WTC11 (cell line): ENCODE results near the gene FFAR4. TPM values are rescaled to one million over a fixed set of nuclear protein-coding genes. Genes with fewer than 3 reads are reported as not detected.

ENCODE experiments used
- ATAC-seq: fragments of 200-7000 bp; cut with Tn5 transposase; 2 replicates; pipeline ENCODE4 v1.10.0; 2021; ENCODE audit warnings: mild to moderate bottlenecking, moderate library complexity
- CTCF ChIA-PET: fragments of 300-600 bp; sonication (Branson Sonifier 250); formaldehyde crosslinking; loops from one replicate; lab custom pipeline; 2021; ENCODE audit warnings: antibody characterized with exemption; lab: Charles Lee
- POLR2A ChIA-PET: fragments of 350-600 bp; sonication (Branson Sonifier 250); formaldehyde crosslinking; loops from one replicate; lab custom pipeline; 2021; ENCODE audit warnings: antibody characterized with exemption; lab: Charles Lee
- DNase-seq: peaks from one replicate; pipeline ENCODE4 v3.0.0; 2021; ENCODE audit warnings: low spot score
- H3K27ac Mint-ChIP-seq: 2 replicates; pipeline ENCODE4 v1.8.0; 2021; ENCODE audit warnings: mixed read lengths
- H3K27me3 Mint-ChIP-seq: 2 replicates; pipeline ENCODE4 v1.8.0; 2021; ENCODE audit warnings: low read depth, mild to moderate bottlenecking, moderate library complexity, mixed read lengths
- H3K36me3 Mint-ChIP-seq: 2 replicates; pipeline ENCODE4 v1.8.0; 2021; ENCODE audit warnings: mixed read lengths
- H3K4me1 Mint-ChIP-seq: 2 replicates; pipeline ENCODE4 v1.8.0; 2022; ENCODE audit warnings: mixed read lengths
- H3K4me3 Mint-ChIP-seq: 2 replicates; pipeline ENCODE4 v1.8.0; 2021; ENCODE audit warnings: mild to moderate bottlenecking, moderate library complexity, mixed read lengths
- H3K9me3 Mint-ChIP-seq: 2 replicates; pipeline ENCODE4 v1.8.0; 2021; ENCODE audit warnings: mixed read lengths
- CREM ChIP-seq: sonication (generic); formaldehyde crosslinking; IDR thresholded peaks from 2 replicates; pipeline ENCODE4 v1.8.1; 2022; ENCODE audit warnings: mild to moderate bottlenecking, missing genetic modification reagents, moderate library complexity
- GRHL2 ChIP-seq: fragments of 250-450 bp; sonication (Bioruptor Pico); IDR thresholded peaks from 2 replicates; pipeline ENCODE4 v1.8.0; 2022; ENCODE audit warnings: mild to moderate bottlenecking, moderate library complexity; ENCODE audit not compliant: insufficient replicate concordance, severe bottlenecking
- HMGA2 ChIP-seq: fragments of 250-450 bp; sonication (Bioruptor Pico); IDR thresholded peaks from 2 replicates; pipeline ENCODE4 v1.4.0; 2021; ENCODE audit warnings: mild to moderate bottlenecking, moderate library complexity
- NFE2L1 ChIP-seq: sonication (generic); formaldehyde crosslinking; IDR thresholded peaks from 2 replicates; pipeline ENCODE4 v1.8.1; 2023; ENCODE audit warnings: missing genetic modification reagents
- NR1H2 ChIP-seq: sonication (generic); formaldehyde crosslinking; IDR thresholded peaks from 2 replicates; pipeline ENCODE4 v1.9.0; 2021; ENCODE audit warnings: mild to moderate bottlenecking, moderate library complexity, missing genetic modification reagents
- NR2C2 ChIP-seq: sonication (generic); formaldehyde crosslinking; IDR thresholded peaks from 2 replicates; pipeline ENCODE4 v1.8.0; 2022; ENCODE audit warnings: mild to moderate bottlenecking, missing genetic modification reagents
- SMAD4 ChIP-seq: sonication (generic); formaldehyde crosslinking; IDR thresholded peaks from 2 replicates; pipeline ENCODE4 v1.8.0; 2022; ENCODE audit warnings: mild to moderate bottlenecking, missing genetic modification reagents
- SP1 ChIP-seq: sonication (generic); formaldehyde crosslinking; conservative IDR thresholded peaks from 2 replicates; pipeline ENCODE4 v1.8.1; 2022; ENCODE audit warnings: missing genetic modification reagents
- TCF7 ChIP-seq: sonication (generic); formaldehyde crosslinking; IDR thresholded peaks from 2 replicates; pipeline ENCODE4 v1.8.0; 2022; ENCODE audit warnings: mild to moderate bottlenecking, low read depth, missing genetic modification reagents, moderate library complexity
- ZNF232 ChIP-seq: sonication (generic); formaldehyde crosslinking; IDR thresholded peaks from 2 replicates; pipeline ENCODE4 v1.8.0; 2022; ENCODE audit warnings: mild to moderate bottlenecking, missing genetic modification reagents
- ZNF263 ChIP-seq: sonication (generic); formaldehyde crosslinking; IDR thresholded peaks from 2 replicates; pipeline ENCODE4 v1.8.1; 2022; ENCODE audit warnings: low read depth, mild to moderate bottlenecking, moderate library complexity, missing genetic modification reagents
- total RNA-seq: library from RNA; stranded (reverse); gene quantifications from 3 replicates; pipeline ENCODE4 v1.2.3, GENCODE V29; 2021
- TF ChIP-seq, protein P1 (sequence below): sonication (generic); formaldehyde crosslinking; IDR thresholded peaks from 2 replicates; pipeline ENCODE4 v1.8.0; 2023; ENCODE audit warnings: missing genetic modification reagents
- TF ChIP-seq, protein P2 (sequence below): fragments of 250-450 bp; sonication (Bioruptor Pico); IDR thresholded peaks from 2 replicates; pipeline ENCODE4 v1.9.0; 2021; ENCODE audit warnings: mild to moderate bottlenecking
- TF ChIP-seq, protein P3 (sequence below): sonication (generic); formaldehyde crosslinking; IDR thresholded peaks from 2 replicates; pipeline ENCODE4 v1.8.0; 2022; ENCODE audit warnings: missing genetic modification reagents
- TF ChIP-seq, protein P4 (sequence below): sonication (generic); formaldehyde crosslinking; IDR thresholded peaks from 2 replicates; pipeline ENCODE4 v1.8.1; 2023; ENCODE audit warnings: mild to moderate bottlenecking, missing genetic modification reagents
- TF ChIP-seq, protein P5 (sequence below): sonication (generic); formaldehyde crosslinking; IDR thresholded peaks from 2 replicates; pipeline ENCODE4 v1.8.1; 2023; ENCODE audit warnings: mild to moderate bottlenecking, missing genetic modification reagents, borderline replicate concordance

Gene FFAR4
- total RNA-seq, 1 experiment from 2014 or later = 0.15 TPM

DNA sequence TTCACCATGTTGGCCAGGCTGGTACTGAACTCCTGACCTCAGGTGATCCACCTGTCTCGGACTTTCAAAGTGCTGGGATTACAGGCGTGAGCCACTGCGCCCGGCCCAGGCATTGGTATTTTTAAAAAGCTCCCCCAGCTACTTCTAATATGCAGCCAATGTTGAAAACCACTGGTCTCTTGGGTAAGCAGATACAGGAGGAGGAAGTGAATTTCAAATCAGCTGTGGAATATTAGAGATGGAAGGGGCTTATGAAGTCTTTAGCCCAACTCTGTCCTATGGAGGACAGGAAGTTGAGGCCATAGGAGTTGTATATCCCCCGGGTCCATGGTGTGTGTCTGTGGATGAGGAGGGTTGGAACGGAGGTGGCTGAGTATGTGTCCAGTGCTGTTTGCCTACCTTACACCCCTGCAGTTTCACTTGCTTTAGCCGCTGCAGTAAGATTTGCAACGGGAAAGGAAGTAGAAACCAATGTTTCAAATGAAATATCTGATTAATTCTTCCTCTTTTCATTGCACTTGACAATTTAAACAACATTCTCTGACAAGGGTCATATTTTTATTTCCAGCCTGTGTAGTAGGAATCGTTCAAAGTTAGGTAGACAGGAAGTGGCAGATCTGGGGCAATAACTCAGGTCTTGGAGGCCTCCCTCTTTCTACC is 49.2 kb downstream of the FFAR4 start:
- no peak for ATAC-seq
- H3K27me3 Mint-ChIP-seq = peaks cover 4% of the 10 kb centered on the region; the same call in 1 of the 2 replicates
- no peak for TF ChIP-seq TCF7 (CRISPR knock-in tag)
- TF ChIP-seq, protein P1, sequence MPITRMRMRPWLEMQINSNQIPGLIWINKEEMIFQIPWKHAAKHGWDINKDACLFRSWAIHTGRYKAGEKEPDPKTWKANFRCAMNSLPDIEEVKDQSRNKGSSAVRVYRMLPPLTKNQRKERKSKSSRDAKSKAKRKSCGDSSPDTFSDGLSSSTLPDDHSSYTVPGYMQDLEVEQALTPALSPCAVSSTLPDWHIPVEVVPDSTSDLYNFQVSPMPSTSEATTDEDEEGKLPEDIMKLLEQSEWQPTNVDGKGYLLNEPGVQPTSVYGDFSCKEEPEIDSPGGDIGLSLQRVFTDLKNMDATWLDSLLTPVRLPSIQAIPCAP (CRISPR knock-in tag) = no peak
- TF ChIP-seq, protein P2, sequence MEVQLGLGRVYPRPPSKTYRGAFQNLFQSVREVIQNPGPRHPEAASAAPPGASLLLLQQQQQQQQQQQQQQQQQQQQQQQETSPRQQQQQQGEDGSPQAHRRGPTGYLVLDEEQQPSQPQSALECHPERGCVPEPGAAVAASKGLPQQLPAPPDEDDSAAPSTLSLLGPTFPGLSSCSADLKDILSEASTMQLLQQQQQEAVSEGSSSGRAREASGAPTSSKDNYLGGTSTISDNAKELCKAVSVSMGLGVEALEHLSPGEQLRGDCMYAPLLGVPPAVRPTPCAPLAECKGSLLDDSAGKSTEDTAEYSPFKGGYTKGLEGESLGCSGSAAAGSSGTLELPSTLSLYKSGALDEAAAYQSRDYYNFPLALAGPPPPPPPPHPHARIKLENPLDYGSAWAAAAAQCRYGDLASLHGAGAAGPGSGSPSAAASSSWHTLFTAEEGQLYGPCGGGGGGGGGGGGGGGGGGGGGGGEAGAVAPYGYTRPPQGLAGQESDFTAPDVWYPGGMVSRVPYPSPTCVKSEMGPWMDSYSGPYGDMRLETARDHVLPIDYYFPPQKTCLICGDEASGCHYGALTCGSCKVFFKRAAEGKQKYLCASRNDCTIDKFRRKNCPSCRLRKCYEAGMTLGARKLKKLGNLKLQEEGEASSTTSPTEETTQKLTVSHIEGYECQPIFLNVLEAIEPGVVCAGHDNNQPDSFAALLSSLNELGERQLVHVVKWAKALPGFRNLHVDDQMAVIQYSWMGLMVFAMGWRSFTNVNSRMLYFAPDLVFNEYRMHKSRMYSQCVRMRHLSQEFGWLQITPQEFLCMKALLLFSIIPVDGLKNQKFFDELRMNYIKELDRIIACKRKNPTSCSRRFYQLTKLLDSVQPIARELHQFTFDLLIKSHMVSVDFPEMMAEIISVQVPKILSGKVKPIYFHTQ (CRISPR knock-in tag) = no peak
- no peak for TF ChIP-seq GRHL2
- TF ChIP-seq SMAD4 (CRISPR knock-in tag) = no peak
- TF ChIP-seq ZNF232 (CRISPR knock-in tag) = no peak
- TF ChIP-seq, all 79 proteins: peak for 0
- Mint-ChIP-seq H3K9me3 (no peaks in the 10 kb centered on the region), H3K4me1 (peaks cover 15% of the 10 kb centered on the region), H3K4me3 (no peak overlapping the region), H3K27ac (no peak overlapping the region), H3K36me3 (no peaks in the 10 kb centered on the region)
- DNase-seq = no peak
- ChIA-PET POLR2A (interaction anchor here (0.7 kb wide), 1 partner anchor 308 kb away, joined by 5 read pairs; no protein-coding TSS in a partner anchor), CTCF (interaction anchor here (1.5 kb wide), 1 partner anchor 61 kb away, joined by 3 read pairs; no protein-coding TSS in a partner anchor)

DNA sequence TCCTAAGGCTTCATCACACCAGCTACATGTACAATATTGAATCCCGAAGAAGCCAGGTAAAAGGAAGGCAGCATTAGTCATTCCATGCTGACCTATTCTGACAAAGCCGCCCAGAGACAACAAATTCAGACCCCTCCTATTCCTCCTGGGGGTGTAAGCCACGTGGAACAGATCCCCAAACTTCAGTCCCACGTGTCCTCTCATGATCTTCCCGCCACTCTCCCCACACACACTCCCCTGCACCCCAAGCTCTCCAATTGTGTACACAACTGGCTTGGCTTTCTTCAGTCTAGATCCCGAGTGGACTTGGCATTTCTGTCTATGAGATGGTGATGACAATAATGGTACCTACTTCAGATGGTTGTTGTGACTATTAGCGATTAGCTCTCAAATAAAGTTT is 54.5 kb downstream of the FFAR4 start:
- TF ChIP-seq ZNF263 (no peak), HMGA2 (CRISPR knock-in tag) (no peak), NR1H2 (CRISPR knock-in tag) (no peak), NFE2L1 (CRISPR knock-in tag) (no peak), SP1 (CRISPR knock-in tag) (no peak), NR2C2 (CRISPR knock-in tag) (no peak), CREM (CRISPR knock-in tag) (no peak)
- TF ChIP-seq, protein P3, sequence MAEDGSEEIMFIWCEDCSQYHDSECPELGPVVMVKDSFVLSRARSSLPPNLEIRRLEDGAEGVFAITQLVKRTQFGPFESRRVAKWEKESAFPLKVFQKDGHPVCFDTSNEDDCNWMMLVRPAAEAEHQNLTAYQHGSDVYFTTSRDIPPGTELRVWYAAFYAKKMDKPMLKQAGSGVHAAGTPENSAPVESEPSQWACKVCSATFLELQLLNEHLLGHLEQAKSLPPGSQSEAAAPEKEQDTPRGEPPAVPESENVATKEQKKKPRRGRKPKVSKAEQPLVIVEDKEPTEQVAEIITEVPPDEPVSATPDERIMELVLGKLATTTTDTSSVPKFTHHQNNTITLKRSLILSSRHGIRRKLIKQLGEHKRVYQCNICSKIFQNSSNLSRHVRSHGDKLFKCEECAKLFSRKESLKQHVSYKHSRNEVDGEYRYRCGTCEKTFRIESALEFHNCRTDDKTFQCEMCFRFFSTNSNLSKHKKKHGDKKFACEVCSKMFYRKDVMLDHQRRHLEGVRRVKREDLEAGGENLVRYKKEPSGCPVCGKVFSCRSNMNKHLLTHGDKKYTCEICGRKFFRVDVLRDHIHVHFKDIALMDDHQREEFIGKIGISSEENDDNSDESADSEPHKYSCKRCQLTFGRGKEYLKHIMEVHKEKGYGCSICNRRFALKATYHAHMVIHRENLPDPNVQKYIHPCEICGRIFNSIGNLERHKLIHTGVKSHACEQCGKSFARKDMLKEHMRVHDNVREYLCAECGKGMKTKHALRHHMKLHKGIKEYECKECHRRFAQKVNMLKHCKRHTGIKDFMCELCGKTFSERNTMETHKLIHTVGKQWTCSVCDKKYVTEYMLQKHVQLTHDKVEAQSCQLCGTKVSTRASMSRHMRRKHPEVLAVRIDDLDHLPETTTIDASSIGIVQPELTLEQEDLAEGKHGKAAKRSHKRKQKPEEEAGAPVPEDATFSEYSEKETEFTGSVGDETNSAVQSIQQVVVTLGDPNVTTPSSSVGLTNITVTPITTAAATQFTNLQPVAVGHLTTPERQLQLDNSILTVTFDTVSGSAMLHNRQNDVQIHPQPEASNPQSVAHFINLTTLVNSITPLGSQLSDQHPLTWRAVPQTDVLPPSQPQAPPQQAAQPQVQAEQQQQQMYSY = no peak
- TF ChIP-seq, protein P4, sequence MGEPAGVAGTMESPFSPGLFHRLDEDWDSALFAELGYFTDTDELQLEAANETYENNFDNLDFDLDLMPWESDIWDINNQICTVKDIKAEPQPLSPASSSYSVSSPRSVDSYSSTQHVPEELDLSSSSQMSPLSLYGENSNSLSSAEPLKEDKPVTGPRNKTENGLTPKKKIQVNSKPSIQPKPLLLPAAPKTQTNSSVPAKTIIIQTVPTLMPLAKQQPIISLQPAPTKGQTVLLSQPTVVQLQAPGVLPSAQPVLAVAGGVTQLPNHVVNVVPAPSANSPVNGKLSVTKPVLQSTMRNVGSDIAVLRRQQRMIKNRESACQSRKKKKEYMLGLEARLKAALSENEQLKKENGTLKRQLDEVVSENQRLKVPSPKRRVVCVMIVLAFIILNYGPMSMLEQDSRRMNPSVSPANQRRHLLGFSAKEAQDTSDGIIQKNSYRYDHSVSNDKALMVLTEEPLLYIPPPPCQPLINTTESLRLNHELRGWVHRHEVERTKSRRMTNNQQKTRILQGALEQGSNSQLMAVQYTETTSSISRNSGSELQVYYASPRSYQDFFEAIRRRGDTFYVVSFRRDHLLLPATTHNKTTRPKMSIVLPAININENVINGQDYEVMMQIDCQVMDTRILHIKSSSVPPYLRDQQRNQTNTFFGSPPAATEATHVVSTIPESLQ = no peak
- TF ChIP-seq, protein P5, sequence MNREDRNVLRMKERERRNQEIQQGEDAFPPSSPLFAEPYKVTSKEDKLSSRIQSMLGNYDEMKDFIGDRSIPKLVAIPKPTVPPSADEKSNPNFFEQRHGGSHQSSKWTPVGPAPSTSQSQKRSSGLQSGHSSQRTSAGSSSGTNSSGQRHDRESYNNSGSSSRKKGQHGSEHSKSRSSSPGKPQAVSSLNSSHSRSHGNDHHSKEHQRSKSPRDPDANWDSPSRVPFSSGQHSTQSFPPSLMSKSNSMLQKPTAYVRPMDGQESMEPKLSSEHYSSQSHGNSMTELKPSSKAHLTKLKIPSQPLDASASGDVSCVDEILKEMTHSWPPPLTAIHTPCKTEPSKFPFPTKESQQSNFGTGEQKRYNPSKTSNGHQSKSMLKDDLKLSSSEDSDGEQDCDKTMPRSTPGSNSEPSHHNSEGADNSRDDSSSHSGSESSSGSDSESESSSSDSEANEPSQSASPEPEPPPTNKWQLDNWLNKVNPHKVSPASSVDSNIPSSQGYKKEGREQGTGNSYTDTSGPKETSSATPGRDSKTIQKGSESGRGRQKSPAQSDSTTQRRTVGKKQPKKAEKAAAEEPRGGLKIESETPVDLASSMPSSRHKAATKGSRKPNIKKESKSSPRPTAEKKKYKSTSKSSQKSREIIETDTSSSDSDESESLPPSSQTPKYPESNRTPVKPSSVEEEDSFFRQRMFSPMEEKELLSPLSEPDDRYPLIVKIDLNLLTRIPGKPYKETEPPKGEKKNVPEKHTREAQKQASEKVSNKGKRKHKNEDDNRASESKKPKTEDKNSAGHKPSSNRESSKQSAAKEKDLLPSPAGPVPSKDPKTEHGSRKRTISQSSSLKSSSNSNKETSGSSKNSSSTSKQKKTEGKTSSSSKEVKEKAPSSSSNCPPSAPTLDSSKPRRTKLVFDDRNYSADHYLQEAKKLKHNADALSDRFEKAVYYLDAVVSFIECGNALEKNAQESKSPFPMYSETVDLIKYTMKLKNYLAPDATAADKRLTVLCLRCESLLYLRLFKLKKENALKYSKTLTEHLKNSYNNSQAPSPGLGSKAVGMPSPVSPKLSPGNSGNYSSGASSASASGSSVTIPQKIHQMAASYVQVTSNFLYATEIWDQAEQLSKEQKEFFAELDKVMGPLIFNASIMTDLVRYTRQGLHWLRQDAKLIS = no peak
- Mint-ChIP-seq H3K4me3 (no peak overlapping the region), H3K36me3 (no peaks in the 10 kb centered on the region), H3K9me3 (no peaks in the 10 kb centered on the region), H3K4me1 (peaks cover 15% of the 10 kb centered on the region), H3K27ac (no peak overlapping the region), H3K27me3 (peaks cover 13% of the 10 kb centered on the region; the same call in 1 of the 2 replicates)
- DNase-seq (no peak), ATAC-seq (no peak)
- POLR2A ChIA-PET = no interaction called here
- CTCF ChIA-PET = no interaction called here
